HG02938 (cell line): ENCODE results near the gene NEXMIF.
"Not testable (repeated sequence)": the region's sequence is repeated elsewhere in the genome, so short reads cannot be mapped to it uniquely, and the experiment has no call there.

Experiments
- ATAC-seq: cut with Tn5 transposase; IDR thresholded peaks from one replicate; pipeline ENCODE4 v1.9.1; 2021; ENCODE audit warnings: mild to moderate bottlenecking, moderate library complexity; ENCODE audit not compliant: unreplicated experiment

The NEXMIF gene

DNA sequence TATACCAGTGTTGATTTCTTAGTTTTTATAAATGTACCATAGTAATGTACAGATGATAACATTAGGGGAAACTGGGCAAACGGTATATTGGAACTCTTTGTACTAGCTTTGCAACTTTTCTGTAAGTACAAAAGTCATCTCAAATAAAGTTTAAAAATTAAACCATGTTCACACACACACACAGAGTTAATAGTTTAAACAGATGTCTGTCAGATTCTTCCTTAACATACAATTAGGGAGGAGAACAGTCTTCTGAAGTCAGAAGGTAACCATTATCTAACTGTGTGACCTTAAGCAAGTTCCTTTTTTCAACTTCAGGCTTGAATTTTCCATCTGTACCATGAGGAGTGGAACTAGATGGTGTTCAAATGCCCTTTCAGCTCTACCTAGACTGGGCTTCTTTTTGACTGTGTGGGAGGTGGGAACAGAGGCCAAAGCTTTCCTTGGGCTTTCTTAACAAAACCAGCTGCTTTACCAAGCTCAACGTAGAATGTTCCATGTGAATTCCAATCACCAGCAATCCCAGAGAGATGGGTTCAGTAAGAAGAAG, 127.8 kb downstream of the NEXMIF start:
- no peak for ATAC-seq

DNA sequence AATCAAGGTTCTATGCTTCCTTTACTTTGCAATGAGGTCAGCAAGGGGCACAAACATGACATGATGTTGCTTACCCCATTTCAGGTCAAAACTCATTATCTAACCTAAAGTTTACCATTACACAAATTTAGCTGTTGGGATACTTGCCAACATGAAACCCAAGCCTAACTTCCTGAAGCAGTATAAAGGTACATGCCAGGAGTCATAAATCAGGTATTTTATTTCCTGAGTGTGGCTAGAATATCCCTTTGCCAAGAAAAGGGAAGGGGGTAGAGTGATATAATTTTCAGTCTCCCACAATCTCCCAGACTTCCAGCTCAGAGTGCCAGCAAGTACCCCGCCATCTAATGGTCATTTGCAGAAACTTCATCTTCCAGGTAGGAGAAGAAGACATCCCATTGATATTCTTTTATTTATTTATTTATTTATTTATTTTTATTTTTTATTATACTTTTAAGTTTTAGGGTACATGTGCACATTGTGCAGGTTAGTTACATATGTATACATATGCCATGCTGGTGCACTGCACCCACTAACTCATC, 136.6 kb downstream of the NEXMIF start:
- ATAC-seq = no peak

DNA sequence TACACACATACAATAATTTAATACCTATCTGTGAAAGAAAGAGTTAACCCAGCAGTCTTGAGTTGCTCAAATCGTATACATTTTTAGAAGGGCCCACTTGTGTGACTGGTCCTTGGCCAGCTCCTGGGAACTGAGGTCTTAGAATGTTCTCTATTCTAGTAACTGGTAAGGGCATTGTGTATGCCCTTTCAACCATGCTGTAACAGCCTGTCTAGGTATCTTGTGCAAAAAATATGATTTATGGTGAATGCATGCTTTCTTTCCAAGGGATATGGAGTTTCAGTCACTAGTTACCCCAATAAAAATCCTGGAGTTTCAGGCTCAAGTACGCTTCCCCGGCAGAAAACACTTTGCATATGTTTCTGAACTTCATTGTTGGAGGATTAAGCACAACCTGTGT, 140.6 kb downstream of the NEXMIF start:
- ATAC-seq = no peak

DNA sequence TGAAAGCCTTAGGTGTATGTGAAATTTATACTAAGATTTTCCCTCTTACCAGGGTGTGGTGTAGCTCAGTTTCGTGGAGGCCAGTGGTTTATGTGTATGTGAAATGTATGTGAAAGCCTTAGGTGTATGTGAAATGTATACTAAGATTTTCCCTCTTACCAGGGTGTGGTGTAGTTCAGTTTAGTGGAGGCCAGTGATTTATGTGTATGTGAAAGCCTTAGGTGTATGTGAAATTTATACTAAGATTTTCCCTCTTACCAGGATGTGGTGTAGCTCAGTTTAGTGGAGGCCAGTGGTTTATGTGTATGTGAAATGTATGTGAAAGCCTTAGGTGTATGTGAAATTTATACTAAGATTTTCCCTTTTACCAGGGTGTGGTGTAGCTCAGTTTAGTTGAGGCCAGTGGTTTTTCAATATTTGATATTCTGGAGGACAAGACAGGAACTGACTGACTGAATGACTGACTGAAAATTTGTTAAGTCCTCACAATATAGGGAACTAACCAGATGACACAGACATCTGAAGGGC, 143.7 kb downstream of the NEXMIF start:
- ATAC-seq = peak; percentile 69

DNA sequence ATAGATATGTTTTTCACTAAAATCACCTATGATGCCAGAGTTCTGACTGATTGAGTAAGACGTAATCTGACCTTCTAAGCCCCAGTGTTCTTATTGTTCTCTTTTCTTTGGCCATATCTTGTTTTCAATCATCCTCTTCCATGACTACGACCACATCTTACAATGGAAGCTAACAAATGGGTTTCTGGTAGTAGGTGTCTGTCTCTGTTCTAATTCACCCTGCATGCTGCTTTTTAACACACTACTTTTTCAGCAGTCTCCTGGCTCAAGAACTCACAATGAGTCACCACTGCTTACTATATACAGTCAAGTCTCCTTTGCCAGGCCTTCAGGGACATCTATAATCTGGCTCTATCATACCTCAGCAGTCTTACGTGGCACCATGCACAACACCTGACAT, 146.1 kb downstream of the NEXMIF start:
- no peak for ATAC-seq

DNA sequence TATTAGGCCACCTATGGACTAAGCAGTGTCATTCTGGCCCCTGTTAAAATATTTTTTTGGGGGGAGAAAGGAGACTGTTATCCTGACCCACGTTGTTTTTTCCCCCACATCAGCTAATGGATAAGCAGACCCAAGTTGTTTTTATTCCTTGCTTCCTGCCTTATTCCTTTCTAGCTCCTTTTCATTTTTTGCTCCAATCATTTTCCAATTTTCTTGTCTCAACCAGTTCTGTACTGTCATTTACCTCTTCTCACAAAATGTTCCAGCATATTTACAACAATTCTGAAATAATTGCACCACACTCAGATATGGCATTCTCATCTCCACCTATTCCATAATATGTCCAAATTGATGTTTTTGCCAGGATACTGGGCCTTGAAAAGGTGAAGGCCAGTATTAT, 150.3 kb downstream of the NEXMIF start:
- ATAC-seq = no peak

DNA sequence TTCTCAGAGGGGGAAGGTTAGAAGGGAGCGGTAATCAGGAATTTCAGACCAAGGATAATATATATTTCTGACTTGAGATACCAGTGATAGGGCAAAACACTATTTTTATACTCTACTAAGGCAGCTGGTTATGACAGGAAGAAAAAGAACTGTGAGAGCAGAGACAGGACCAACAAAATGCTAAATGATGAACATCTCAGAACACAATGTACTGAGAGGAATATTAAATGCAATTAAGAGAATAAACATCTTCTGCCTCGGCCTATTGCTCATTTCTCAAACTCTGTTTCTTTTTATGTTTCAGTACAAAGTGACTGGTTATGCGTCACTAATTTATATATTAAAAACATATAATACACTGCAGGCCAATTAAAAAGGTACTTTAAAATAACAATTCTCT, 188.8 kb downstream of the NEXMIF start:
- no peak for ATAC-seq

DNA sequence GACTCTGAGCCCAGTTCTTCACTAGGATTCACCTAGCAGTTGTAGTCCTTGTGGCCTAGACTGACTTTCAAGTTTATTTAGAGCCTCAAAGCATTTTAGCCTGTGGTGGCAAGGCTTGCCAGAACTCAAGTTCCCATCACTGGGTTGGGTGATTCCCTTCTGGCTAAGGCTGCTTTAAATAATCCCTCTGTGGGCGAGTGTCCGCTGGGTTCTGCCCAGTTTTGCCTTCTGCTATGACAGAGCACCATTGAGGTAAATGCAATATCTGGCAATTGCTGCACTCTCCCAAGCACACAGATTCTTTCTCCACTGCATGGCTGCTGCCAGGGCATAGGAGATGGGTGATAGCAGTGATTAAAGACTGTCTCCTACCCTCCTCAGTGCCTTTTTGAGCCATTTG, 220.0 kb downstream of the NEXMIF start:
- no peak for ATAC-seq

DNA sequence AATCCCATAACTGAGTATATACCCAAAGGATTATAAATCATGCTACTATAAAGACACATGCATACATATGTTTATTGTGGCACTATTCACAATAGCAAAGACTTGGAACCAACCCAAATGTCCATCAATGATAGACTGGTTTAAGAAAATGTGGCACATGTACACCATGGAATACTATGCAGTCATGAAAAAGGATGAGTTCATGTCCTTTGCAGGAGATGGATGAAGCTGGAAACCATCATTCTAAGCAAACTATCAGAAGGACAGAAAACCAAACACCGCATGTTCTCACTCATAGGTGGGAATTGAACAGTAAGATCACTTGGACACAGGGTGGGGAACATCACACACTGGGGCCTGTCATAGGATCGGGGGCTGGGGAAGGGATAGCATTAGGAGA, 223.9 kb downstream of the NEXMIF start:
- not testable (repeated sequence) for ATAC-seq

DNA sequence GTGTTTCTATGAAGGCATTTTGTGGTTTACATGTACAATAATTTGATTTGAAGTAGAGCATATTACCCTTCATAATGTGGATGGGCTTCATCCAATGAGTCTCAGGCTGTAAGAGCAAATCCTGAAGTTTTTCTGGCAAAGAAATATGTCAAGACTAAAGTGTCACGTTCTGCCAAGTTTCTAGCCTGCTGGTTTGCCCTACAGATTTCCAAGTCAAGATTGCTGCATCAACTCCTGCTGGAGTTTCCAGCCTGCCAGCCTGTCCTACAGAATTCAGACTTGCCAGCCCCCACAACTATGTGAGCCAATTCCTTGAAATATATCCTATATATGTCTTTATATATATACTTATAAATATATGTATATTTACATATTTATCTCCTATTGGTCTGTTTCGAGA, 240.8 kb downstream of the NEXMIF start:
- no peak for ATAC-seq
